Stimulated activated CD8-positive, alpha-beta memory T cell treated with anti-CD3 and anti-CD28 coated beads, Interleukin-7, amount 100 ng/mL, for 24 hours (primary cell): ENCODE data around the gene CDCA4.
"Not testable (repeated sequence)": the region's sequence is repeated elsewhere in the genome, so short reads cannot be mapped to it uniquely, and the experiment has no call there.

Experiments used
- DNase-seq: peaks from one replicate; pipeline ENCODE4 v3.0.0-alpha.2; 2020; ENCODE audit warnings: low read depth

CDCA4 gene

DNA sequence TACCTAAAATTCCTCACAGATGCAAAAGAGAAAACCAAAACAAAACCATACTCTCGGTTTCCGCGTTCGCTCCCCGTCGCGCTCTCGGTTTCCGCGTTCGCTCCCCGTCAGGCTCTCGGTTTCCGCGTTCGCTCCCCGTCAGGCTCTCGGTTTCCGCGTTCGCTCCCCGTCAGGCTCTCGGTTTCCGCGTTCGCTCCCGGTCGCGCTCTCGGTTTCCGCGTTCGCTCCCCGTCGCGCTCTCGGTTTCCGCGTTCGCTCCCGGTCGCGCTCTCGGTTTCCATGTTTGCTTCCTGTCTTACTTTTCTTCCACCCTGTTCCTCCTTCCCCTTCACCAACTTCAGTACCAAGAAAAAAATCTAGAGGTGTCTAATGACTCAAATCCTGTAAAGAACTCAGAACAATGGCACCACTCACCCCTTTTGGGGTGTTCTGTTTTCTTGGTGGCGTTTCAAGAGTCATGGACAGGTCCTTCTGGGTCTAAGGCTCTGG lies 12.6 kb upstream of the CDCA4 start:
- not testable (repeated sequence) for DNase-seq

DNA sequence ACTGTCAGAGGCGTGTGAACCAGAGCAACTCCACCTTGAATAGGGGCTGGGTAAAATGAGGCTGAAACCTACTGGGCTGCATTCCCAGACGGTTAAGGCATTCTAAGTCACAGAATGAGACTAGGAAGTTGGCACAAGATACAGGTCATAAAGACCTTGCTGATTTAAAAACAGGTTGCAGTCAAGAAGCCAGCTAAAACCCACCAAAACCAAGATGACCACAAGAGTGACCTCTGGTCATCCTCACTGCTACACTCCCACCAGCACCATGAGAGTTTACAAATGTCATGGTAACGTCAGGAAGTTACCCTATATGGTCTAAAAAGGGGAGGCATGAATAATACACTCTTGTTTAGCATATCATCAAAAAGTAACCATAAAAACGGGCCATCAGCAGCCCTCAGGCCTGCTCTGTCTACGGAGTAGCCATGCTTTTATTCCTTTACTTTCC lies 11.6 kb upstream of the CDCA4 start:
- not testable (repeated sequence) for DNase-seq

GRCh38 chr14:105030836-105031396 lies 10.0 kb upstream of the CDCA4 start:
- no peak for DNase-seq

DNA sequence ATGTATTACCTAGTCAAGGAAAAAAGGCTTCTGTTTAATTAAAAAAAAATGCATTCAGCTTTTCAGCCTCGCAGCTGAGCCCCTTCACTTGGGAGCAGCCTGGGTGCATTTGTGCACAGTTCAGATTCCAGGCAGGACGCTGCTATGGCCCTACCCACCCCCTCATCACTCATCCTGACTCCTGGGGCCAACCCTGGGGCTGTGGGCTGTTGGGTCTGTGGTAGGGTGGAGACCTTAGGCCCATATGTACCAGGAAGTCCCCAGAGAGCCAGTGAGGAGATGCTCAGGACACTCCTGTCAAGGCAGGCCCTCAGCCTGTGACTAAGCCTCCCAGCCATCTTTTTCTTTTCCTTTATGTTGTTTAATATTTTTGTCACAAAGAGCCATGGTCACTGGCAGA lies 9.3 kb upstream of the CDCA4 start:
- no peak for DNase-seq

DNA sequence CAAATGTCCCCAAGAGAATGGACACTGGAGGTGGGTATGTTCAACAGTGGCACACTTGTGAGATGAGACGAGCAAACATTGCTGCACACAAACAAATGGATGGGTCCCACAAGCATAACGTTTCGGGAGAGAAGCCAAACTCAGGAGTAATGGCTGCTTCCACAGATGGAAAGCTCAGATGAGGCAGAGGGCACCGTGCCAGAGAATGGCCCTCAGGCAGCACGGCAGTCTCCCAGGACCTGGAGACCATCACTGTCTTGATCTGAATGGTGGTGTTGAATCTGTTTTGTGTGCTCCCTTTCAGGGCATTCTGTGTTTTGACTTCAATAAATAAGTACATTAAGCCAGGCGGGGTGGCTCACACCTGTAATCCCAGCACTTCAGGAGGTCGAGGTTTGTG lies 8.5 kb upstream of the CDCA4 start:
- no peak for DNase-seq

DNA sequence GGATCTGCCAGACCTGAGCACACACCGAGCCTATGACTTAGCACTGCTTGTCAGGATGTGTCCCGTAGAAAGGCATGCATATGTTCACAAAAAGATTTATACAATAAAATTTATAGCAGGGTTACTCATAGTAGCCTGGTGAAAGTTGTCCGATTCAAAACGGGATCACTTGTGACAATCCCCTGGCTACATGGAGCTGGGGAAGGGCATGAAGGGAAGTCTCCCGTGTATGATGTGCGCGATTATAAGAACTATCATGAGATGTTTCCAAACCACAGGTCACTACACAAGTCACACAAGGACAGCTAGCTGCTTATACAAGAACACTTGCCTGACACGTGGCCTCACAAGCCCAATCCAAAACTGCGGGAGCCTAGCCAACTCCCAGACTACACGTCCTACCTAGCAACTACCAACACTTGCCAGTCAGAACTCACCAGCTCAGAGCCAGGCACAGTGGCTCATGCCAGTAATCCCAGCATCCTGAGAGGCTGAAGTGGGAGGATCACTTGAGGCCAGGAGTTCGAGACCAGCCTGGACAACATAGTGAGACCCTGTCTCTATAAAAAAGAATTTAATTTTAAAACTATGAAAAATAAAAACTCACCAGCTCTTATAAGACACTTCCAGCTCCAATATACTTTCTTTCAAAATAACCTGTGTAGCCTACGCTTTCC lies 7.5 kb upstream of the CDCA4 start:
- no peak for DNase-seq

DNA sequence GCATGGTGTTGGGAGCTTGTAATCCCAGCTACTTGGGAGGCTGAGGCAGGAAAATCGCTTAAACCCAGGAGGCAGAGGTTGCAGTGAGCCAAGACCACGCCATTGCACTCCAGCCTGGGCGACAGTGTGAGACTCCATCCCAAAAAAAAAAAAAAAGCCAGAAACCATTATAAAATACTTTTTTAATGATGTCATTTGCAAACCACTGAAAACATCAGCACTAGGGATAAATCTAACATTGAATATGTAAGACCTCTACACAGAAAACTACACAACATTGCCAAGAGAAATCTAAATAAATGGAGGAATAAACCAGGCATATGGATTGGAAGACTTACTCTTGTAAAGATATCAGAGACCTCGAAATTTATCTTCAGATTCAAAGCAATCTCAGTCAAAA lies 6.8 kb upstream of the CDCA4 start:
- not testable (repeated sequence) for DNase-seq

- no peak for DNase-seq
Measured at GRCh38 chr14:105026802-105027563, 6.1 kb upstream of the CDCA4 start.

GRCh38 chr14:105026033-105026785 lies 5.3 kb upstream of the CDCA4 start:
- no peak for DNase-seq

GRCh38 chr14:105025429-105025828 lies 4.5 kb upstream of the CDCA4 start:
- DNase-seq, result no peak

DNA sequence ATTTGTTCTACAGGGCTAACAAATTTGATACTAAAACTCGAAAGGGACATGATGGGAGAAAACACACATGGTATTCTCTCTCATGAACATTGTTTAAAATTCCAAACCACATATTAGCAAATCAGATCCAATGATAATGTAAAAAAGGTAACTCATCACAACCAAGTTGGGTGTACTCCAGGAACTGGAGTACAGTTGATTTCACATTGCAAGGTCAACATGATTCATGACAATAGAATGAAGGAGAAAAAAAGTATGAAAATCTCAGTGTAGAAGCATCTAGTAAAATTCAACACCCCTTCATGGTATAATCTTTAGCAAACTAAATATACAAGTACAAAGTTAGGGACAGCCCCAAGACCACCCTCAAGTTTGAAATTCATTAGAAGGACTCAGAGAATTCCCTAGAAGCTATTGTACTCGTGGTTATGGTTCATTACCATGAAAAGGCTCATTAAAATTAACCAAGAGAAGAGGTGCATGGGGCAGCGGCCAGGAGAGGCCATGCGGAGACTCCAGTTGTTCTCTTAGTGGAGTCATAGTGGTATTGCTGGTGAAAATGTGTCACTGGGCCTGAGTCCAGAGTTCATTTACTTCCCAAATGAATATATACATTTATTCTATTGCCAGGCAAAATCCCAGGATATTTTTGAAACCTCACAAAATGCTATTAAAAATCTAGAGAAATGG lies 3.1 kb upstream of the CDCA4 start:
- DNase-seq, result no peak

DNA sequence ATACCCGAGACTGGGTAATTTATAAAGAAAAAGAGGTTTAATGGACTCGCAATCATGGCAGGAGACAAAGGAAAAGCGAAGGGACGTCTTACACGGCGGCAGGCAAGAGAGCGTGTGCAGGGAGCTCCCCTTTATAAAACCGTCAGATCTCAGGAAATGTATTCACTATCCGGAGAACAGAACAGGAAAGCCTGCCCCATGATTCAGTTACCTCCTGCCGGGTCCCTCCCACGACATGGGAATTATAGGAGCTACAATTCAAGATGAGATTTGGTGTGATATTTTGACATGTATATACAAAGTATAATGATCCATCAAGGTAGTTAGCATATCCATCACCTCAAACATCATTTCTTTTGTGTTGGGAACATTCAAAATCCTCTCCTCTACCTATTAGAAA lies 2.3 kb upstream of the CDCA4 start:
- DNase-seq, result no peak

- DNase-seq, result no peak
Measured at GRCh38 chr14:105022276-105022670, 1.4 kb upstream of the CDCA4 start.

DNA sequence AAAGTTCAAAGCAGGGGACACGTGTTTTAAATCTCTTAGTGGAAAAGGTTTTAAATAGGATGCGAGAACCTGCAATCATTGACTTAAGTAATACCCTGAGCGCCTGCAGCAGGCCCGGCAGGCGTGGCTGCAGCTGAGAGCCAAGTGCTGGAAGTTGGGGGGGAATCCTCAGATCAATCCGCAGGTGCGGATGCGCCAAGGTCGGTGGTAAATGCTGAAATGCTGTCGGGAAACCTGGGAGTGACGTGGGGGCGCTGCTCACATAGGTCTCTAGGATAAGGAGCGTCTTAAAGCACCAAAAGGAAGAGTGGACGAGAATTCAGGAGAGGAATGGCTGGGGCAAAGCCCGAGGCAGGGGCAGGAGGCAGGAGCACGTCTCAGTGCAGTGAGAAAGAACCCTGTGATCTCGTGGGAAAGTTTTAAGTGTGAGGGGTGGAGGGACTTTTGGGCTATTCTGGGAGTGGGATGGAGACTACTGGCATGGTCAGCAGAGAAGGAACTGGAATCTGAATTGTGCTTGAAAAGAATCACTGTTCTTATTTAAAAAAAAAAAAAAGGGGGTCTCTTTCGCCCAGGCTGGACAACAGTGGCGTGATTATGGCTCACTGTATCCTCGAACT lies 883 bp upstream of the CDCA4 start:
- peak; percentile 29 for DNase-seq

- peak; percentile 23 for DNase-seq
Measured at GRCh38 chr14:105019861-105020814, 745 bp downstream of the CDCA4 start.

- no peak for DNase-seq
Measured at GRCh38 chr14:105018414-105018813, 2.5 kb downstream of the CDCA4 start.

- no peak for DNase-seq
Measured at GRCh38 chr14:105015905-105016304, 5.0 kb downstream of the CDCA4 start.

GRCh38 chr14:105015242-105015641 lies 5.6 kb downstream of the CDCA4 start:
- DNase-seq, result no peak

- no peak for DNase-seq
Measured at GRCh38 chr14:105014631-105015030, 6.3 kb downstream of the CDCA4 start.

DNA sequence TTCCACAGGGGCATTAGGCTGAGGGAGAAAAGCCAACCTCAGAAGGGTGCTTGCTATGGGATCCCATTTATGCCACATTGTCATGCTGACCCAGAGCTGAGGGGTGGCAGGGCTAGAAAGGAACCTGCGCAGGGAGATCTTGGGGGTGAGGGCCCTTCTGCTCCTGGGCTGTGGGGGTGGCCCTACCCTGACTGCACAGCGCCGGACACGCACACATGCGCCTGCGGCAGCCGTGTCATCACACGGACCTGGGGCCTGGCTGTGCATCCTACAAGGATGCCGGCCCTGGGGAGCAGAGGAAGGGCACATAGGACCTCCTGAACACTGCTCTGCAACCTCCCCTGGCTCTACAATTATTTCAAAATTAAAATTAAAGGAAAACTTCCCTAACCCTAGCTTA lies 6.9 kb downstream of the CDCA4 start:
- DNase-seq, result no peak
